ENCODE results near the gene DIS3L2.

- TF ChIP-seq TAF1 (IDR thresholded peaks at IDR 0.05; ENCODE audit: borderline replicate concordance, insufficient read depth, low read length) (no peak), SIN3A (IDR thresholded peaks at IDR 0.05; ENCODE audit: borderline replicate concordance, insufficient read depth, low read length) (no peak)
Observed at GRCh38 chr2:232275670-232276069, 314.2 kb downstream of the DIS3L2 start.

Measured in PFSK-1 (cell line).